ENCODE data around the gene GPHN.

GRCh38 chr14:66745078-66745477 lies 237.1 kb downstream of the GPHN start:
- TF ChIP-seq POLR2AphosphoS5 (IDR thresholded peaks at IDR 0.05; ENCODE audit: low read depth, low read length) (no peak), POLR2A (IDR thresholded peaks at IDR 0.05; ENCODE audit: low read depth, low read length) (no peak), TAF1 (IDR thresholded peaks at IDR 0.05; ENCODE audit: borderline replicate concordance, low read depth, low read length) (no peak)
